GM23338 (cell line): ENCODE data around the gene ENC1. TPM values are rescaled to one million over a fixed set of nuclear protein-coding genes. Genes with fewer than 3 reads are reported as not detected.

Experiments
- ATAC-seq: fragments of 200-7000 bp; cut with Tn5 transposase; 3 replicates; pipeline ENCODE4 v1.9.1; 2020
- DNase-seq: peaks from one replicate; pipeline ENCODE4 v3.0.0-alpha.2; 2015; ENCODE audit warnings: low spot score
- H2AFZ ChIP-seq: fragments of 200-600 bp; sonication (generic); 2 replicates; pipeline ENCODE4 v1.8.0; 2016; ENCODE audit warnings: antibody characterized with exemption, mild to moderate bottlenecking, moderate library complexity
- H3F3A ChIP-seq: fragments of 200-600 bp; sonication (generic); replicated peaks from 2 replicates; pipeline ENCODE4 v1.8.0; 2017; ENCODE audit warnings: antibody characterized with exemption, mixed run types, low read depth
- H3K27ac ChIP-seq: fragments of 200-600 bp; sonication (generic); 2 replicates; pipeline ENCODE4 v1.6.1; 2016; ENCODE audit warnings: low read depth
- H3K27me3 ChIP-seq: fragments of 200-600 bp; sonication (generic); 2 replicates; pipeline ENCODE4 v1.8.0; 2016; ENCODE audit warnings: mild to moderate bottlenecking, mixed run types, moderate library complexity; ENCODE audit not compliant: insufficient read depth
- H3K36me3 ChIP-seq: fragments of 200-600 bp; sonication (generic); 2 replicates; pipeline ENCODE4 v1.8.0; 2016; ENCODE audit warnings: mild to moderate bottlenecking; ENCODE audit not compliant: insufficient read depth
- H3K4me1 ChIP-seq: fragments of 200-600 bp; sonication (generic); 2 replicates; pipeline ENCODE4 v1.8.0; 2016; ENCODE audit warnings: mild to moderate bottlenecking, moderate library complexity; ENCODE audit not compliant: insufficient read depth
- H3K4me2 ChIP-seq: fragments of 200-600 bp; sonication (generic); 2 replicates; pipeline ENCODE4 v1.7.1; 2017; ENCODE audit warnings: mixed run types
- H3K4me3 ChIP-seq: fragments of 200-600 bp; sonication (generic); 2 replicates; pipeline ENCODE4 v1.6.1; 2016; ENCODE audit warnings: mixed run types
- H3K79me2 ChIP-seq: fragments of 200-600 bp; sonication (generic); replicated peaks from 2 replicates; pipeline ENCODE4 v1.8.0; 2017; ENCODE audit warnings: mild to moderate bottlenecking; ENCODE audit not compliant: insufficient read depth
- H3K9me2 ChIP-seq: fragments of 200-600 bp; sonication (generic); 2 replicates; pipeline ENCODE4 v1.8.0; 2017; ENCODE audit not compliant: insufficient read depth
- H4K20me1 ChIP-seq: fragments of 200-600 bp; sonication (generic); replicated peaks from 2 replicates; pipeline ENCODE4 v1.8.0; 2017; ENCODE audit warnings: mild to moderate bottlenecking; ENCODE audit not compliant: insufficient read depth
- H3K27ac Mint-ChIP-seq: 2 replicates; pipeline ENCODE4 v1.8.0; 2020; ENCODE audit warnings: inconsistent platforms, mild to moderate bottlenecking, moderate library complexity, mixed read lengths
- H3K27me3 Mint-ChIP-seq: 3 replicates; pipeline ENCODE4 v1.8.0; 2022; ENCODE audit warnings: low read depth, mild to moderate bottlenecking, moderate library complexity, mixed read lengths, inconsistent platforms; ENCODE audit not compliant: insufficient read depth, poor library complexity
- H3K36me3 Mint-ChIP-seq: 3 replicates; pipeline ENCODE4 v1.8.0; 2021; ENCODE audit warnings: low read depth, mild to moderate bottlenecking, inconsistent platforms, moderate library complexity, mixed read lengths
- H3K4me1 Mint-ChIP-seq: 3 replicates; pipeline ENCODE4 v1.8.0; 2020; ENCODE audit warnings: mild to moderate bottlenecking, inconsistent platforms, mixed read lengths
- H3K4me3 Mint-ChIP-seq: 3 replicates; pipeline ENCODE4 v1.8.0; 2021; ENCODE audit warnings: moderate library complexity, mild to moderate bottlenecking, inconsistent platforms, mixed read lengths
- H3K9me3 Mint-ChIP-seq: 3 replicates; pipeline ENCODE4 v1.8.0; 2020; ENCODE audit warnings: moderate library complexity, mild to moderate bottlenecking, inconsistent platforms, mixed read lengths
- CREB1 ChIP-seq: fragments of 250-450 bp; sonication (Bioruptor Pico); IDR thresholded peaks from 2 replicates; pipeline ENCODE4 v1.5.0; 2020; ENCODE audit warnings: low read depth, mild to moderate bottlenecking, moderate library complexity
- CTCF ChIP-seq, 2 experiments: fragments of 200-600 bp in 1 of 2; sonication (generic) in 1 of 2; conservative IDR thresholded peaks; 2 replicates each; pipeline versions ENCODE4 v1.5.1 to v1.6.1; 2016 to 2017; ENCODE audit warnings: antibody characterized with exemption in 2 of 2, low read depth in 2 of 2, mild to moderate bottlenecking in 2 of 2, moderate library complexity in 1 of 2
- ETS1 ChIP-seq: IDR thresholded peaks from 2 replicates; pipeline ENCODE4 v1.6.1; 2016; ENCODE audit warnings: antibody characterized with exemption
- EZH2 ChIP-seq: fragments of 200-600 bp; sonication (generic); IDR thresholded peaks from one replicate; pipeline ENCODE4 v1.8.0; 2017; ENCODE audit warnings: antibody characterized with exemption, mild to moderate bottlenecking, low read depth; ENCODE audit not compliant: unreplicated experiment
- EZH2phosphoT487 ChIP-seq: fragments of 200-600 bp; sonication (generic); IDR thresholded peaks from one replicate; pipeline ENCODE4 v1.8.1; 2018; ENCODE audit warnings: antibody characterized with exemption; ENCODE audit not compliant: unreplicated experiment
- JUNB ChIP-seq: IDR thresholded peaks from one replicate; pipeline ENCODE4 v1.6.1; 2016; ENCODE audit warnings: antibody characterized with exemption; ENCODE audit not compliant: unreplicated experiment
- NANOG ChIP-seq: IDR thresholded peaks from 2 replicates; pipeline ENCODE4 v1.6.1; 2016; ENCODE audit warnings: antibody characterized with exemption, borderline replicate concordance
- POLR2AphosphoS5 ChIP-seq: IDR thresholded peaks from 2 replicates; pipeline ENCODE4 v1.6.1; 2016; ENCODE audit warnings: antibody characterized with exemption, low read depth
- REST ChIP-seq: IDR thresholded peaks from one replicate; pipeline ENCODE4 v1.6.1; 2018; ENCODE audit warnings: antibody characterized with exemption; ENCODE audit not compliant: unreplicated experiment
- STAT1 ChIP-seq: IDR thresholded peaks from one replicate; pipeline ENCODE4 v1.6.1; 2016; ENCODE audit warnings: antibody characterized with exemption; ENCODE audit not compliant: unreplicated experiment
- ZNF114 ChIP-seq: fragments of 250-450 bp; sonication (Bioruptor Pico); IDR thresholded peaks from 2 replicates; pipeline ENCODE4 v1.5.0; 2020; ENCODE audit warnings: mild to moderate bottlenecking, moderate library complexity
- ZNF331 ChIP-seq: fragments of 250-450 bp; sonication (Bioruptor Pico); IDR thresholded peaks from 2 replicates; pipeline ENCODE4 v1.5.0; 2020; ENCODE audit warnings: low read depth, mild to moderate bottlenecking, moderate library complexity
- ZNF462 ChIP-seq: fragments of 250-450 bp; sonication (Bioruptor Pico); IDR thresholded peaks from 2 replicates; pipeline ENCODE4 v1.5.0; 2020; ENCODE audit warnings: mild to moderate bottlenecking, moderate library complexity
- polyA plus RNA-seq: library from polyadenylated mRNA; unstranded; fragments of >200 nt; fragmentation: Nextera tagmentation; extraction: Ambion mirVana; gene quantifications from 2 replicates; pipeline ENCODE4 v1.2.1, GENCODE V29; 2016
- total RNA-seq: library from RNA; depleted of rRNA; stranded (reverse); fragments of >200 nt; shearing (Covaris generic); gene quantifications from 2 replicates; pipeline ENCODE4 v1.2.3, GENCODE V29; 2014

Gene ENC1
- total and polyA plus RNA-seq, 2 experiments from 2014 or later, result 8.2 to 27.9 TPM

- ATAC-seq (no peak), DNase-seq (no peak)
- no peaks in the 10 kb centered on the region for H3K36me3 Mint-ChIP-seq
- no peaks in the 10 kb centered on the region for H3K79me2 ChIP-seq
- no peaks in the 10 kb centered on the region for H4K20me1 ChIP-seq
- H3K27ac Mint-ChIP-seq, result no peak overlapping the region
- no peak overlapping the region for H3K4me3 ChIP-seq
- H2AFZ ChIP-seq, result no peak overlapping the region
- no peaks in the 10 kb centered on the region for H3F3A ChIP-seq
- 0 out of 2 replicates have a peak, but pooled peaks cover 2% of the 10 kb centered on the region for H3K9me2 ChIP-seq
- no peak overlapping the region for H3K4me3 Mint-ChIP-seq
- H3K4me1 Mint-ChIP-seq, result peaks cover 5% of the 10 kb centered on the region; the same call in 2 of the 3 replicates
- no peaks in the 10 kb centered on the region for H3K4me1 ChIP-seq
- no peaks in the 10 kb centered on the region for H3K36me3 ChIP-seq
- H3K27ac ChIP-seq, result no peak overlapping the region
- TF ChIP-seq CTCF (conservative IDR thresholded peaks at IDR 0.05; ENCODE audit: low read depth in 2 of 2) (no peak), ZNF114 (CRISPR knock-in tag) (no peak), EZH2 (no peak), NANOG (no peak), EZH2phosphoT487 (no peak), POLR2AphosphoS5 (no peak), ETS1 (no peak), STAT1 (no peak), JUNB (no peak), REST (no peak), ZNF462 (CRISPR knock-in tag) (no peak), ZNF331 (CRISPR knock-in tag) (no peak), CREB1 (CRISPR knock-in tag) (no peak)
- no peak overlapping the region for H3K4me2 ChIP-seq
- H3K27me3 ChIP-seq, result no peaks in the 10 kb centered on the region
- H3K27me3 Mint-ChIP-seq, result peaks cover 5% of the 10 kb centered on the region
- no peaks in the 10 kb centered on the region for H3K9me3 Mint-ChIP-seq
These were observed 9.0 kb upstream of the ENC1 start for GRCh38 chr5:74649421-74649973.
